ENCODE measurements around the gene MAPKBP1.

- no peak for TF ChIP-seq CTCF (tag by site-specific recombination; IDR thresholded peaks at IDR 0.05)
- TF ChIP-seq KLF7 (tag by site-specific recombination; IDR thresholded peaks at IDR 0.05; ENCODE audit: borderline replicate concordance), result no peak
- no peak for TF ChIP-seq REPIN1 (tag by site-specific recombination; IDR thresholded peaks at IDR 0.05; ENCODE audit: low read depth)
- no peak for TF ChIP-seq ZNF561 (tag by site-specific recombination; IDR thresholded peaks at IDR 0.05; ENCODE audit: borderline replicate concordance)
- TF ChIP-seq ZNF423 (tag by site-specific recombination; IDR thresholded peaks at IDR 0.05), result no peak
- TF ChIP-seq ZSCAN23 (tag by site-specific recombination; IDR thresholded peaks at IDR 0.05), result no peak
- TF ChIP-seq ZSCAN5A (tag by site-specific recombination; IDR thresholded peaks at IDR 0.05), result no peak
- TF ChIP-seq ZNF18 (tag by site-specific recombination; IDR thresholded peaks at IDR 0.05), result no peak
Measured at GRCh38 chr15:41789236-41789635, 15.0 kb downstream of the MAPKBP1 start.
